IMR-90 (cell line): ENCODE measurements around the gene VPS41. TPM values are rescaled to one million over a fixed set of nuclear protein-coding genes. Genes with fewer than 3 reads are reported as not detected.

Source experiments
- ATAC-seq: fragments of 200-7000 bp; cut with Tn5 transposase; 2 replicates; pipeline ENCODE4 v1.9.1; 2020; ENCODE audit warnings: low read depth, mild to moderate bottlenecking, moderate library complexity
- BruUV-seq: library from RNA; stranded (reverse); fragments of 400-500 nt; replicated peaks from 2 replicates; lab custom pipeline; 2021; lab: Mats Ljungman, UMichigan
- CTCF ChIA-PET: fragments of 300-600 bp; formaldehyde crosslinking; extraction: SDS; loops from one replicate; lab custom pipeline; 2021; ENCODE audit warnings: antibody characterized with exemption; lab: Yijun Ruan, JAX
- POLR2A ChIA-PET: fragments of 300-600 bp; sonication (Branson Sonifier 250); formaldehyde crosslinking; loops from one replicate; lab custom pipeline; 2022; ENCODE audit warnings: antibody characterized with exemption; ENCODE audit not compliant: unreplicated experiment; lab: Charles Lee
- DNase-seq: peaks from one replicate; pipeline ENCODE4 v3.0.0; 2013
- H2AFZ ChIP-seq: replicated peaks from 2 replicates; pipeline ENCODE3; 2013; ENCODE audit warnings: low read length, mild to moderate bottlenecking; ENCODE audit not compliant: poor library complexity
- H2AK5ac ChIP-seq: 2 replicates; pipeline ENCODE4 v1.6.1; 2013; ENCODE audit warnings: low read depth, low read length, inconsistent platforms
- H2AK9ac ChIP-seq: replicated peaks from 2 replicates; pipeline ENCODE3; 2013; ENCODE audit warnings: mild to moderate bottlenecking, low read depth, low read length, moderate library complexity; ENCODE audit not compliant: poor library complexity
- H2BK120ac ChIP-seq: 2 replicates; pipeline ENCODE4 v1.6.1; 2013; ENCODE audit warnings: low read depth, low read length, inconsistent platforms
- H2BK15ac ChIP-seq: 3 replicates; pipeline ENCODE4 v1.6.1; 2013; ENCODE audit warnings: low read depth, low read length, inconsistent platforms
- H2BK20ac ChIP-seq: 2 replicates; pipeline ENCODE4 v1.6.1; 2013; ENCODE audit warnings: low read depth, mild to moderate bottlenecking, inconsistent platforms, low read length, moderate library complexity
- H2BK5ac ChIP-seq: 2 replicates; pipeline ENCODE4 v1.6.1; 2013; ENCODE audit warnings: mild to moderate bottlenecking, low read depth, low read length, inconsistent platforms; ENCODE audit not compliant: poor library complexity, severe bottlenecking
- H3K14ac ChIP-seq: replicated peaks from 2 replicates; pipeline ENCODE4 v1.6.1; 2013; ENCODE audit warnings: low read depth, low read length, inconsistent platforms
- H3K18ac ChIP-seq: 2 replicates; pipeline ENCODE4 v1.6.1; 2013; ENCODE audit warnings: low read depth, low read length, control low read depth
- H3K23ac ChIP-seq: 2 replicates; pipeline ENCODE4 v1.6.1; 2013; ENCODE audit warnings: low read depth, low read length, inconsistent platforms
- H3K27ac ChIP-seq: 2 replicates; pipeline ENCODE4 v1.5.1; 2013; ENCODE audit warnings: mild to moderate bottlenecking, control low read depth, low read length; ENCODE audit not compliant: insufficient read depth
- H3K27me3 ChIP-seq: 2 replicates; pipeline ENCODE4 v1.6.1; 2013; ENCODE audit warnings: low read length; ENCODE audit not compliant: control insufficient read depth, insufficient read depth
- H3K36me3 ChIP-seq: 2 replicates; pipeline ENCODE4 v1.6.1; 2013; ENCODE audit warnings: low read length, mixed read lengths; ENCODE audit not compliant: control insufficient read depth, insufficient read depth
- H3K4ac ChIP-seq: 2 replicates; pipeline ENCODE4 v1.6.1; 2013; ENCODE audit warnings: low read depth, low read length, inconsistent platforms
- H3K4me1 ChIP-seq: 2 replicates; pipeline ENCODE4 v1.6.1; 2013; ENCODE audit warnings: low read length, mixed read lengths; ENCODE audit not compliant: control insufficient read depth, insufficient read depth
- H3K4me2 ChIP-seq: 2 replicates; pipeline ENCODE4 v1.6.1; 2013; ENCODE audit warnings: low read depth, mild to moderate bottlenecking, control low read depth, low read length, moderate library complexity
- H3K4me3 ChIP-seq: 2 replicates; pipeline ENCODE4 v1.5.1; 2013; ENCODE audit warnings: low read depth, mild to moderate bottlenecking, control low read depth, low read length, moderate library complexity; ENCODE audit not compliant: insufficient read depth
- H3K56ac ChIP-seq: 2 replicates; pipeline ENCODE4 v1.6.1; 2013; ENCODE audit warnings: low read length, inconsistent platforms; ENCODE audit not compliant: insufficient read depth; ENCODE audit errors: extremely low read depth
- H3K79me1 ChIP-seq, 2 experiments: 2 replicates each; pipeline ENCODE4 v1.6.1; 2013; ENCODE audit warnings: low read length in 2 of 2, inconsistent platforms in 1 of 2, low read depth in 1 of 2
- H3K9ac ChIP-seq: 2 replicates; pipeline ENCODE4 v1.6.1; 2013; ENCODE audit warnings: low read depth, low read length, control low read depth
- H3K9me1 ChIP-seq: 2 replicates; pipeline ENCODE4 v1.6.1; 2013; ENCODE audit warnings: low read length, inconsistent platforms; ENCODE audit not compliant: insufficient read depth
- H3K9me3 ChIP-seq: 2 replicates; pipeline ENCODE4 v1.6.1; 2013; ENCODE audit warnings: low read length; ENCODE audit not compliant: control insufficient read depth, insufficient read depth
- H4K20me1 ChIP-seq: 2 replicates; pipeline ENCODE4 v1.6.1; 2013; ENCODE audit warnings: low read length, inconsistent platforms; ENCODE audit not compliant: insufficient read depth
- H4K5ac ChIP-seq: 2 replicates; pipeline ENCODE4 v1.6.1; 2013; ENCODE audit warnings: mild to moderate bottlenecking, low read depth, low read length, control low read depth
- H4K8ac ChIP-seq, 2 experiments: 2 replicates each; pipeline ENCODE4 v1.6.1; 2013; ENCODE audit warnings: low read depth in 2 of 2, low read length in 2 of 2, control low read depth in 1 of 2, inconsistent platforms in 1 of 2
- H4K91ac ChIP-seq: 2 replicates; pipeline ENCODE4 v1.6.1; 2013; ENCODE audit warnings: low read depth, low read length, inconsistent platforms; ENCODE audit not compliant: insufficient read depth
- BHLHE40 ChIP-seq: fragments of 150-350 bp; IDR thresholded peaks from 2 replicates; pipeline ENCODE4 v1.6.1; 2016; ENCODE audit warnings: mild to moderate bottlenecking, low read depth, low read length
- CHD1 ChIP-seq: IDR thresholded peaks from 2 replicates; pipeline ENCODE4 v1.6.1; 2012; ENCODE audit warnings: low read depth, low read length, improper control_type of control experiment
- MAFK ChIP-seq: IDR thresholded peaks from 2 replicates; pipeline ENCODE4 v1.6.1; 2012; ENCODE audit warnings: low read depth, low read length, improper control_type of control experiment
- RAD21 ChIP-seq: IDR thresholded peaks from 2 replicates; pipeline ENCODE4 v1.6.1; 2012; ENCODE audit warnings: low read length, improper control_type of control experiment
- SMC3 ChIP-seq: fragments of 150-350 bp; IDR thresholded peaks from 2 replicates; pipeline ENCODE4 v1.6.1; 2016; ENCODE audit warnings: low read depth, mild to moderate bottlenecking, antibody characterized with exemption, low read length, moderate library complexity
- WGBS, 2 experiments: methylation state at CpG; one replicate each; pipeline versions ENCODE4 v1.1.5 to v1.1.7; 2013; ENCODE audit warnings: missing lambda C conversion rate in 2 of 2; ENCODE audit not compliant: insufficient read length in 1 of 2; ENCODE audit errors: extremely low coverage in 2 of 2; 5-methylcytosine and 5-hydroxymethylcytosine counted together
- dilution Hi-C: fragments of 300-500 bp; cut with HindIII; formaldehyde crosslinking; loops from one replicate; pipeline ENCODE4 v1.14.3; 2018; ENCODE audit warnings: low sequenced_read_pairs; ENCODE audit not compliant: unreplicated experiment
- in situ Hi-C: fragments of 300-500 bp; cut with MboI; formaldehyde crosslinking; loops from 3 replicates; pipeline ENCODE4 v1.14.3; 2019; ENCODE audit warnings: low sequenced_read_pairs, inconsistent platforms, mixed read lengths
- intact Hi-C: fragments of 100-400 bp; cut with micrococcal nuclease; formaldehyde crosslinking; loops from 2 replicates; pipeline ENCODE4 v1.10.0; 2022
- polyA plus RNA-seq, 3 experiments: library from polyadenylated mRNA; depleted of rRNA; stranded (reverse); fragments of >200 nt; gene quantifications; 2 replicates each; pipeline ENCODE4 v1.2.3, GENCODE V29; 2012; ENCODE audit warnings: low replicate concordance in 1 of 3
- total RNA-seq: library from RNA; depleted of rRNA; stranded (reverse); fragments of >200 nt; gene quantifications from 2 replicates; pipeline ENCODE4 v1.2.3, GENCODE V29; 2012
- TF ChIP-seq, protein P1 (sequence below): conservative IDR thresholded peaks from 2 replicates; pipeline ENCODE4 v1.5.1; 2012; ENCODE audit warnings: mild to moderate bottlenecking, low read depth, low read length, improper control_type of control experiment

Gene VPS41
- total and polyA plus RNA-seq, 2 of the 4 experiments (the other 2 are of a cell fraction): 16.0 to 28.0 TPM

DNA sequence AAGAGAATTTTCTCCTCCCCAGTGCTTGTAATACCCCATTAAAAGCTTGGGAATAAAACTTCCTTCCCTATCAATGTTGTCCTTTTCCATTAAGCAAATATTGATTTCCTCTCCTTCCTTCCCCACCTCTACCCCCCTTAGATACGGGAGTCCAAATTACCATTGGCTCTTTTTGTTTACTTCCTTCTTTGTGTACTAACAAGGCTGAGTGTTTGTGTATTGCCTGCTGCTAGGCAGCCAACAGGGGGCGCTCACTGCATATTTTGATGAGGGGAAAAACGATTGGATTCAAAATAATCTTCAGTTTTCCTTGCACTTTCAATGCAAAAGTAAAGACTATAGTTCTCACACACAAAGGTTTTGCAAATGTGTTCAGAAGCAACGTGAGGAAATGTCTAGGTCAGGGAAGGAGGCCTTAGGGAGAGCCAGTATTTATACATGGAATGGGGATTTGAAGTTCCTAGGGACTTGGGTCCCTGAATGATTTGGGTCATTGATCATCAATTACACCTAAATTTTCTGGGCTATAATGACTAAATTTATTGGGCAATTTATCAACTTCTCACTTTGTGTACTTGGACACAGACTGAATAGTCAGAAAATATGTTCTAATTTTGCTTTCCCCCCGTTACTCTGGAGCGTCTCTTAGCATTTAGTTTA, 23.6 kb upstream of the VPS41 start:
- Histone ChIP-seq H3K9me1 (no peaks in the 10 kb centered on the region), H2BK20ac (no peak overlapping the region), H2BK120ac (no peak overlapping the region), H3K18ac (no peak overlapping the region), H3K14ac (no peak overlapping the region), H4K91ac (no peak overlapping the region), H2AFZ (no peak overlapping the region), H3K4me2 (no peak overlapping the region), H3K56ac (no peak overlapping the region), H3K36me3 (no peaks in the 10 kb centered on the region), H4K20me1 (no peaks in the 10 kb centered on the region), H3K9ac (no peak overlapping the region), H3K27ac (no peak overlapping the region), H2AK5ac (no peak overlapping the region), H3K4me3 (no peak overlapping the region), H3K27me3 (no peaks in the 10 kb centered on the region; the same call in 1 of the 2 replicates), H3K4ac (no peak overlapping the region), H3K79me1 (no peaks in the 10 kb centered on the region), H2BK15ac (no peak overlapping the region), H2BK5ac (no peak overlapping the region), H4K8ac (no peak overlapping the region), H2AK9ac (no peak overlapping the region), H4K5ac (no peak overlapping the region), H3K23ac (no peak overlapping the region), H3K9me3 (no peaks in the 10 kb centered on the region), H3K4me1 (no peaks in the 10 kb centered on the region)
- ChIA-PET CTCF (interaction anchor here (0.6 to 1.2 kb wide), 3 partner anchors 13 to 376 kb away, joined by 3 to 5 read pairs (median 4); no protein-coding TSS in a partner anchor), POLR2A (no interaction called here)
- BruUV-seq: no TSS peak
- in situ Hi-C loops (loop anchor here (25.0 kb wide), 1 partner anchor 530 kb away; no protein-coding TSS in a partner anchor), intact Hi-C loops (loop anchor here (1.0 to 5.0 kb wide), 3 partner anchors 135 to 588 kb away; no protein-coding TSS in a partner anchor), dilution Hi-C loops (no loop called here)
- ATAC-seq (peak; percentile 53; the same call in 1 of the 2 replicates), DNase-seq (peak; percentile 25)
- WGBS, 2 experiments: no CpG with 5 or more reads among the region's 6 CpGs
- TF ChIP-seq CHD1 (no peak), MAFK (no peak), RAD21 (peak; percentile 55), SMC3 (peak; percentile 38), BHLHE40 (no peak)
- TF ChIP-seq, protein P1, sequence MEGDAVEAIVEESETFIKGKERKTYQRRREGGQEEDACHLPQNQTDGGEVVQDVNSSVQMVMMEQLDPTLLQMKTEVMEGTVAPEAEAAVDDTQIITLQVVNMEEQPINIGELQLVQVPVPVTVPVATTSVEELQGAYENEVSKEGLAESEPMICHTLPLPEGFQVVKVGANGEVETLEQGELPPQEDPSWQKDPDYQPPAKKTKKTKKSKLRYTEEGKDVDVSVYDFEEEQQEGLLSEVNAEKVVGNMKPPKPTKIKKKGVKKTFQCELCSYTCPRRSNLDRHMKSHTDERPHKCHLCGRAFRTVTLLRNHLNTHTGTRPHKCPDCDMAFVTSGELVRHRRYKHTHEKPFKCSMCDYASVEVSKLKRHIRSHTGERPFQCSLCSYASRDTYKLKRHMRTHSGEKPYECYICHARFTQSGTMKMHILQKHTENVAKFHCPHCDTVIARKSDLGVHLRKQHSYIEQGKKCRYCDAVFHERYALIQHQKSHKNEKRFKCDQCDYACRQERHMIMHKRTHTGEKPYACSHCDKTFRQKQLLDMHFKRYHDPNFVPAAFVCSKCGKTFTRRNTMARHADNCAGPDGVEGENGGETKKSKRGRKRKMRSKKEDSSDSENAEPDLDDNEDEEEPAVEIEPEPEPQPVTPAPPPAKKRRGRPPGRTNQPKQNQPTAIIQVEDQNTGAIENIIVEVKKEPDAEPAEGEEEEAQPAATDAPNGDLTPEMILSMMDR: peak; percentile 74
